Subcutaneous adipose tissue (tissue), 4 donors: ENCODE data around the gene ZNF430. TPM values are rescaled to one million over a fixed set of nuclear protein-coding genes. Genes with fewer than 3 reads are reported as not detected.

Experiments used
- CTCF ChIP-seq: fragments of 450-650 bp; IDR thresholded peaks from one replicate; pipeline ENCODE4 v1.5.1; 2016; ENCODE audit warnings: low read depth, mild to moderate bottlenecking, control low read depth, antibody characterized with exemption, moderate library complexity
- total RNA-seq, 4 donors: library from RNA; depleted of rRNA; stranded (reverse); fragments of >200 nt; gene quantifications; one replicate each; pipeline ENCODE4 v1.1.0, GENCODE V29; 2016

The ZNF430 gene
- total RNA-seq, 4 donors from 2014 or later = 8.3 to 13.1 (median 9.6) TPM

DNA sequence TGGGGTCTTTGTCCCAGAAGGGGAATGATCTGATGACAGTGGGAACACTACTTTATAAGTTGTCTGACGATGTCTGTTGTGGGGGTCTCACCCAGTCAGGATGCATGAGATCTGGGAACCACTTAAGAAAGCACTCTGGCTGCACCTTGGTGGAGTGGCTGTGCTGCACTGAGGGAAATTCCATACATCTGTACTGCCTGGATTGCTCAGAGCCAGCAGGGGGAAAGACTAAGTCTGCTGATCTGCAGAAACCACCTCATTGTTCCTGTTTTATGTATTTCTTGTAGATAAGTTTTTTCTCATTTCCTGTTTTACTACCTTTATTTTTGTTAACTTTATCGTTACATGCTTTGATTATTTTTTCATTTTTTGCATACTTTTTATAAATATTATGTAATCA is 27.3 kb downstream of the ZNF430 start:
- TF ChIP-seq CTCF = no peak

DNA sequence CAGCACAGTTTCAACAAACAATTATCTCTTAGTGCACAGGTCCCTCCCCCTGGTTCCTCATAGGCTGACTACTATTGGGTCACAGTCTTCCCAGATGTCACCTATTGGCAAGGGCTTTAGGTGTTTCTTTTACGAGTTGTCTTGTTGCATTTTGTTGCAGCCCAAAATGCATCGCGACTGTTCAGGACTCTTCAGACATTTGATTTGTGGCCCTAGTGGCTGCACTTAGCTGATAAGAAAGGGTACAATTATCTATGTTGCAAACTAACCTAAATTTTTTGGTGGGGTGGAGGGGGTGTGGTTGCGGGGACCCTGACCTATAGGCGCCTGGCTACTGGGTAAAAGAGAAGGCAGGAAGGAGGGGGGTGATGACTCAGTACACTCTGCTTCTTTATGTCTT is 32.4 kb downstream of the ZNF430 start:
- no peak for TF ChIP-seq CTCF

- TF ChIP-seq CTCF = no peak
These were observed 44.9 kb downstream of the ZNF430 start for GRCh38 chr19:21065336-21065735.

DNA sequence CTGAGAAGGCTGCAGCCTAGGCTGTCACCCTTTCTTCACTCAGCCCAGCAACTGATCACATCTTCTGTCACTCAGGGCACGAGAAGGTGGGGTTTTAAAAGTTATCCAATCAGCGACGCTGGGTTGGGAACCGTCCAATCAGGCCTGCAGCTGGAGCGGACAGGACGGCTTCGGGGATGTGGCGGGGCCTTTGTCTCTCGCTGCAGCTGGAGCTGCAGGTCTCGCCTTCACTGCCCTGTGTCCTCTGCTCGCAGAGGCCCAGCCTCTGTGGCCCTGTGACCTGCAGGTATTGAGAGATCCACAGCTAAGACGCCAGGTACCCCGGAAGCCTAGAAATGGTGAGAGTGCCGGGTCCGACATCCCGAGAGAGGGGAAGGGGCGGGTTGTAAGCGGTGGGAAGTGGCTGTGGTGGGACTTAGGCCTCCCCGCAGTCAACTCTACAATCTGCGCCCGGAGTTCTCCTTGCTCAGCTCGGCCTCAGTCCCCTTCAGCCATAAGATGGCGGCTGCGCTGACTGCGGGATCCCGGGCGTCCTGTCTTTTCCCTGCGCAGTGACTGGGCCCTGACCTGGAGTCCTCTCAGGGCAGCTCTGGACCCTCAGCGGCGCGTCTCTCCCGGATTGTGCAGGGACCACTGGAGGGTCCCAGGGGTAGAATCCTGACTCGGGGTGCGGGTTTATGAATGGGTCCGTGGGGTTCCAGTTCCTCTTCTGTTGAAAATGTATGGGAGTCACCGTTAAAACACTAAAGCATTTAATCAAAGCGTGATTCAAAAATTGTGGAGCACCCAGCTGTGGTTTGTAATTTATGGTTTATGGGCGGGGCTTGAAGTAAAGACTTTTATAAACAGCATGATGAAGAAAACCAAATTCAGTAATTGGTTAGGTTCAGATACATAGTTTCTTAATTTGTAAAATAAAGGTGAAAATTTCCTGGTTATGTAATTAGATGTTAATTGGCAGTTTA is 61.8 kb downstream of the ZNF430 start, which contains the start of gene ZNF714:
TSS of gene ZNF714 (plus strand) at position 193 of the 965 bp plus-strand sequence. CDS start 16,066 bp downstream, outside the sequence.
- no peak for TF ChIP-seq CTCF

DNA sequence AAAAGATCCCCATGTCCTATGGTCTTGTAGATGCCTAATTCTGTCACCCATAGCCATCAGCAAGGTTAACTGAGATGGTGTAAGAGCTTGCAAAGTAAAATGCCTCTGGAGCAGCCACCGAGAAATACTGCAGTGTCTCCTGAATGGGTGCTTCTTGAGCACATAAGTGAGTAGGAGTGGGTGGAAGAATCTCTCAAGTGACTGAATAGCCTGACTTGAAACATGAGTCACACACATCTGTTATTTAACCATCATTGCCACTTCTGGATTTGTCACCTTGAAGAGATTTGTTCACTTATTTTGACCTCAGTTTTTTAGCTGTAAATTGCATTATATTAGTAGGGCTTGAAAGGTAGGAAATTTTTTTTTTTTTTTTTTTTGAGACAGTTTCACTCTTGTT is 63.9 kb downstream of the ZNF430 start:
- TF ChIP-seq CTCF = no peak

DNA sequence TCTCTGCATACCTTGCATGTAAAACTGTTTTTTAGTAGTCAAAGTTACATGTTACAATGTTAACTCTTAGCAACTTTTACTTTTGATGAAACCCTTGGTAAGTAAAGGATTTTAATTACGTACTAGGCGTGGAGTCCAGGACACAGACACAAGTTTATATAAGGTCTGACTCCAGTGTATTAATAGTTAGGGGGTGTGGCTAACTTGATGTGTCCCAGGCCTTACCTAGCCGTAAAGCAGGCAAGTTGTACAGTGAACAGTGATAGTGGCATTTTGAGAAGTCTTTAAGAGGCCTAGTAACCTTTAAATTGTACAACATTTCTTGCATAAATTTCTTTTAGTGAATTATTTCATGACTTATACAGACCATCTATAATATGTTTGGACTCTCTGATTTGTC is 67.4 kb downstream of the ZNF430 start:
- no peak for TF ChIP-seq CTCF

- TF ChIP-seq CTCF = no peak
These were observed 71.7 kb downstream of the ZNF430 start for GRCh38 chr19:21092109-21092508.
